ENCODE data around the gene TAS2R41.
"Not testable (repeated sequence)": the region's sequence is repeated elsewhere in the genome, so short reads cannot be mapped to it uniquely, and the experiment has no call there.

Gene TAS2R41

DNA sequence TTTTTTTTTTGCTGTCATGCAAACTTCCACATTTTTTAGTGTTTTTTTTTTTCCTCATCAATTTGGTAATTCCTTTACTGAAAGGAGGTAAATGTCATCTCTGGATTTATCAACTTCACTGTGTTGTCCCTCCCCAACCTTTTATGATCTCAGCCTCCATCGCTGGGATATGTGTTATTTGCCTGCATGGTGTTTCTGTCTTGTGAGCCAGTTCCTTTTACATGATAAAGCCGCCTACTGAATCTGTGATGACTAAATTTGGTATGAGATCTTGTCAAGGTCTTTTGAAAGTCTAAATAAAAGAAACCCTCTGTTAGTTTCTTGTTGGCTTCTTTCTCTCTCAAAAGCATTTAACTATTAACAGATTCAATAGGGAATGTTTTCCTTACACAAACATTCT is 39.3 kb downstream of the TAS2R41 start:
- no peak for DNase-seq (ENCODE audit: low read depth, low spot score)

DNA sequence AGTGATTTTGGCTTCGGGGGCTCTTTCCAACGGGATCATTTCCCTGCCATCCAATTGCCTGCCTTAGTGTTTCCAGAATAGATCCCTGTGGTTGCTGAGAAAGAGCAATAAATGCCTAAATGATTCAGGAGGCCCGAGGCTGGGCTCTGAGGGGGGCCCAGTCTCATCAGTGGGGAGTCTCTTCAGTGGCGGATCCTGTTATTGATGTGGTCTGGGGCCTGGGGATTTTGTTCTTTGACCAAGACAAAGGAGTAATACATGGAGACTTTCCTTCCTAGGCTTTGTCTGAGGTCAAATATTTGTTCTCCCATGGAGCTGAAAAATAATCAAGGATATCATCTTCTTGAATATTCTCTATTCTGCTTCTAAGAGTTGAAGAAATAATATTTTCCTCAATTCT is 40.8 kb downstream of the TAS2R41 start:
- peak; percentile 94 for DNase-seq (ENCODE audit: low read depth, low spot score)

DNA sequence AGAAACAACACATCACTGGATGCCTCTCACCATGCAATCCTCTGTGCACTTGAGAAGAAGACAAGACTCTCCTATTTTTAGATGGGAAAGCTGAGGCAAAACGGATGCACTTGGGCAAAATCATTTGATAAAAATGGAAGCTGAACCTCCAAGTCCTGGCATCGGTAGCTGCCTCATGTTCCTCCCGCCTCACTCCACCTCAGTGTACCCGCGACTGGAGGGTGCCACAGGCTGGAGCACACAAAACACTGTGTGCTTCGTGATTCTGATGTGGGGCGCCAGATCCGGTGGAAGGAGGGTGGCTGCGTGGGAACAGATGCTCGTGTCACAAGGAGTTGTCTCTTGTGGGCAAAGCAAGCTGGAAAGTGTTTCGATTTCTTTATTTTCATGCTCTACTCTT is 41.3 kb downstream of the TAS2R41 start:
- DNase-seq (ENCODE audit: low read depth, low spot score) = no peak

DNA sequence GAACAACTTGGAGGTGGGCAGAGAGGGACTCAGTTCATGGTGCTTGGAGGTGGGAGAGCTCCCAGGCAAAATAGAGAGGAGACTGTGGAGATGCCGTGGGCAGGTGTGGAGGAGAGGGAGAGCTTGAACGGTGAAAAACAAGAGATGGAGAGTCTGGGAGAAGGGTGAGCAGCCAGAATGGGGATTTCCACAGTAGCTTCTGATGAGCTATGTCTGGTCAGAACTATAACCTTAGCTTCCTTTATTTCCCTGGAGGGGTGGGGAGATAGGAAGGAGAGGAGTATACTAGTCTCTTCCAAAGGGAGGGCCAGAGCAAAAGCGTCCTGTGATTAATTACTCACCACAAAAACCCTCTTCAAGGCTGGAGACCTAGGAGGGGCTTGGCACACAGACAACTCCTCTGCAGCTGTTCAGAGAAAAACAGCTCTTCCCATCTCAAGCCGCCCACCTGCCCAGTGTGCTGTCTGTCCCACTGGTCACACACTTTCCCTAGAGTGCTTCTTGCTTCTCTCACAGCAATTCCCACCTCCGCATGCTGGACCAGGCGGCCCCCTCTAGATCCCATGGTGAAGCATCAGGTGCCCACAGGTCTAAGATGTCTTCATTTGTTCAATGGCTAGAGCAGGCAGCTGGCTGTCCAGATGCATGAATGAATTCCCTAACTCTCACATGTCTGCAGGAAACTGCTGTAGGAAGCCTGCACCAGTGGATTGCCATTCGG is 41.9 kb downstream of the TAS2R41 start:
- DNase-seq (ENCODE audit: low read depth, low spot score) = peak; percentile 92

DNA sequence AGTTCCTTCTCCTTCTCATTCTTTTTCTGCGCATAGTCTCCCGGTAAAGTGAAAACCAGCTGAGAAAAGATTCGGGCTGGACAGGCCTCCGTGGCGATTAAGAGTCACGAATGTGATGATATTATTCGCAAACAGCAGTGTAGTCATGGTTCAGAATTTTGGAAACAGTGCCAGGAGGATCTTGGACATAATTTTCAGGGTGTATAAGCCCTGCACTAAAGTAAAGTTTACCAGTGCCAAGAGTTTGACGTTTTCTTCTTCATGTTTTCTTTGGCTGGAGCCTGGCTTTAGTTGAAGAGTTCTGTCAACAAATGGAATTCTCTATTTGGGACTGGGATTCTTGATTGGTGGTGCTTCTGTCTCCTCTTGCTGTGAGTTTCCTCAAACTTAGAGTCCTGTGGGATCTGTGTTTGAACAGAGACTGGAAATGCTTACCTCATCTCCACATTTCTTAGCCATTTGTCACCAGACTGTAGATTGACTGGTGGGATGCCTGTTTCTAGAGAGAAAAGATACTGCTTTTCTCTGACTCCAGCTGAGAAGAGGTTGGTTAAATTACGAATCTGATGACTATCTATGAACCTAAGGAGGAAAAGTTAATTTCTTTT is 44.7 kb downstream of the TAS2R41 start:
- DNase-seq (ENCODE audit: low read depth, low spot score) = not testable (repeated sequence)

Measured in smooth muscle cell of the brain vasculature (primary cell).